ENCODE results near the gene TXNDC17. TPM values are rescaled to one million over a fixed set of nuclear protein-coding genes. Genes with fewer than 3 reads are reported as not detected.
A peak's percentile ranks its signal among the peaks of the same experiment; 100 is the strongest.
"Not testable (repeated sequence)": the region's sequence is repeated elsewhere in the genome, so short reads cannot be mapped to it uniquely, and the experiment has no call there.

TXNDC17 gene
- 136 TPM for polyA plus RNA-seq
- long read RNA-seq, donor 1, transcript TXNDC17-202 (4 exons, 459 nt): minor isoform, 10 of 72 reads
- long read RNA-seq, donor 1, transcript TXNDC17-201 (4 exons, 2,219 nt): major isoform, 54 of 72 reads
- long read RNA-seq, donor 1, partial matches to known transcripts: 0 of 72 reads
- long read RNA-seq, donor 1, other reads (novel, unspliced or antisense): 0 of 72 reads
- long read RNA-seq, donor 2, transcript TXNDC17-202 (4 exons, 459 nt): minor isoform, 15 of 150 reads
- long read RNA-seq, donor 2, transcript TXNDC17-209 (4 exons, 391 nt): minor isoform, 8 of 150 reads
- long read RNA-seq, donor 2, transcript TXNDC17-203 (3 exons, 420 nt): minor isoform, 12 of 150 reads
- long read RNA-seq, donor 2, transcript TXNDC17-201 (4 exons, 2,219 nt): major isoform, 99 of 150 reads
- long read RNA-seq, donor 2, partial matches to known transcripts: 6 of 150 reads
- long read RNA-seq, donor 2, other reads (novel, unspliced or antisense): 0 of 150 reads
- long read RNA-seq, donor 3: 0 reads
- long read RNA-seq, donor 4, transcript TXNDC17-201 (4 exons, 2,219 nt): major isoform, 11 of 13 reads
- long read RNA-seq, donor 4, partial matches to known transcripts: 0 of 13 reads
- long read RNA-seq, donor 4, other reads (novel, unspliced or antisense): 0 of 13 reads
- long read RNA-seq, donor 5, transcript TXNDC17-201 (4 exons, 2,219 nt): major isoform, 46 of 58 reads
- long read RNA-seq, donor 5, transcript TXNDC17-202 (4 exons, 459 nt): minor isoform, 6 of 58 reads
- long read RNA-seq, donor 5, partial matches to known transcripts: 0 of 58 reads
- long read RNA-seq, donor 5, other reads (novel, unspliced or antisense): 0 of 58 reads
- long read RNA-seq, donor 6, transcript TXNDC17-202 (4 exons, 459 nt): minor isoform, 21 of 137 reads
- long read RNA-seq, donor 6, transcript TXNDC17-203 (3 exons, 420 nt): minor isoform, 10 of 137 reads
- long read RNA-seq, donor 6, transcript TXNDC17-201 (4 exons, 2,219 nt): major isoform, 83 of 137 reads
- long read RNA-seq, donor 6, partial matches to known transcripts: 14 of 137 reads
- long read RNA-seq, donor 6, other reads (novel, unspliced or antisense): 0 of 137 reads
- long read RNA-seq, donor 7, transcript TXNDC17-202 (4 exons, 459 nt): minor isoform, 7 of 68 reads
- long read RNA-seq, donor 7, transcript TXNDC17-201 (4 exons, 2,219 nt): major isoform, 43 of 68 reads
- long read RNA-seq, donor 7, transcript TXNDC17-209 (4 exons, 391 nt): minor isoform, 5 of 68 reads
- long read RNA-seq, donor 7, partial matches to known transcripts: 0 of 68 reads
- long read RNA-seq, donor 7, other reads (novel, unspliced or antisense): 9 of 68 reads
- long read RNA-seq, donor 8, transcript TXNDC17-201 (4 exons, 2,219 nt): major isoform, 175 of 237 reads
- long read RNA-seq, donor 8, transcript TXNDC17-203 (3 exons, 420 nt): minor isoform, 9 of 237 reads
- long read RNA-seq, donor 8, transcript TXNDC17-202 (4 exons, 459 nt): minor isoform, 30 of 237 reads
- long read RNA-seq, donor 8, transcript TXNDC17-206 (1 exons, 2,100 nt): minor isoform, 14 of 237 reads
- long read RNA-seq, donor 8, partial matches to known transcripts: 0 of 237 reads
- long read RNA-seq, donor 8, other reads (novel, unspliced or antisense): 0 of 237 reads
- long read RNA-seq, donor 9, transcript TXNDC17-203 (3 exons, 420 nt): minor isoform, 12 of 176 reads
- long read RNA-seq, donor 9, transcript TXNDC17-202 (4 exons, 459 nt): minor isoform, 23 of 176 reads
- long read RNA-seq, donor 9, transcript TXNDC17-209 (4 exons, 391 nt): minor isoform, 11 of 176 reads
- long read RNA-seq, donor 9, transcript TXNDC17-201 (4 exons, 2,219 nt): major isoform, 121 of 176 reads
- long read RNA-seq, donor 9, partial matches to known transcripts: 0 of 176 reads
- long read RNA-seq, donor 9, other reads (novel, unspliced or antisense): 0 of 176 reads
- long read RNA-seq, donor 10, transcript TXNDC17-201 (4 exons, 2,219 nt): major isoform, 104 of 147 reads
- long read RNA-seq, donor 10, transcript TXNDC17-202 (4 exons, 459 nt): minor isoform, 23 of 147 reads
- long read RNA-seq, donor 10, transcript TXNDC17-209 (4 exons, 391 nt): minor isoform, 5 of 147 reads
- long read RNA-seq, donor 10, transcript TXNDC17-203 (3 exons, 420 nt): minor isoform, 9 of 147 reads
- long read RNA-seq, donor 10, partial matches to known transcripts: 0 of 147 reads
- long read RNA-seq, donor 10, other reads (novel, unspliced or antisense): 0 of 147 reads
- long read RNA-seq, donor 11, transcript TXNDC17-201 (4 exons, 2,219 nt): major isoform, 71 of 92 reads
- long read RNA-seq, donor 11, transcript TXNDC17-202 (4 exons, 459 nt): minor isoform, 9 of 92 reads
- long read RNA-seq, donor 11, partial matches to known transcripts: 0 of 92 reads
- long read RNA-seq, donor 11, other reads (novel, unspliced or antisense): 0 of 92 reads

GRCh38 chr17:6640536-6641246, at the start of gene TXNDC17, which contains the start of gene KIAA0753:
Gene TXNDC17 (plus strand): TSS chr17:6641060. CDS start chr17:6641083, 23 bp downstream.
Gene KIAA0753 (minus strand): TSS chr17:6640711. CDS start chr17:6635103, 5,608 bp downstream.
- peaks cover 14% of the 10 kb centered on the region for H3K4me1 ChIP-seq (ENCODE audit: control insufficient read depth, insufficient read depth, low read length)
- no CpG with 5 or more reads among the region's 52 CpGs for WGBS (ENCODE audit: insufficient coverage, low lambda C conversion rate)

GRCh38 chr17:6591599-6592158, 49.2 kb upstream of the TXNDC17 start:
- Histone ChIP-seq H3K27ac (ENCODE audit: low read length) (no peak overlapping the region), H3K4me3 (ENCODE audit: low read length) (no peak overlapping the region), H3K9me3 (ENCODE audit: control insufficient read depth, low read depth, low read length) (no peaks in the 10 kb centered on the region), H3K4me1 (ENCODE audit: control insufficient read depth, insufficient read depth, low read length) (no peaks in the 10 kb centered on the region), H3K27me3 (ENCODE audit: control insufficient read depth, insufficient read depth, low read length) (no peaks in the 10 kb centered on the region), H3K36me3 (ENCODE audit: control insufficient read depth, insufficient read depth, low read length) (peaks cover 64% of the 10 kb centered on the region)
- DNase-seq: no peak
- WGBS (ENCODE audit: insufficient coverage, low lambda C conversion rate): 58% methylated on average over 2 of the region's 7 CpGs

More at GRCh38 chr17:6640536-6641246, at the start of gene TXNDC17, which contains the start of gene KIAA0753:
- peak; percentile 87 to 97 for DNase-seq
- Histone ChIP-seq H3K4me3 (ENCODE audit: low read length) (peak within 1 kb of the TSS; percentile 86), H3K27me3 (ENCODE audit: control insufficient read depth, insufficient read depth, low read length) (no peaks in the 10 kb centered on the region), H3K36me3 (ENCODE audit: control insufficient read depth, insufficient read depth, low read length) (peaks cover 16% of the 10 kb centered on the region), H3K9me3 (ENCODE audit: control insufficient read depth, low read depth, low read length) (no peaks in the 10 kb centered on the region), H3K27ac (ENCODE audit: low read length) (peak within 1 kb of the TSS; percentile 89)

- Histone ChIP-seq H3K9me3 (ENCODE audit: control insufficient read depth, low read depth, low read length) (no peaks in the 10 kb centered on the region), H3K4me1 (ENCODE audit: control insufficient read depth, insufficient read depth, low read length) (no peaks in the 10 kb centered on the region), H3K27me3 (ENCODE audit: control insufficient read depth, insufficient read depth, low read length) (no peaks in the 10 kb centered on the region), H3K36me3 (ENCODE audit: control insufficient read depth, insufficient read depth, low read length) (peaks cover 64% of the 10 kb centered on the region), H3K27ac (ENCODE audit: low read length) (no peak overlapping the region), H3K4me3 (ENCODE audit: low read length) (no peak overlapping the region)
- 0% methylated on average over 2 of the region's 6 CpGs for WGBS (ENCODE audit: insufficient coverage, low lambda C conversion rate)
- peak; percentile 44 to 70 for DNase-seq
These were observed 48.7 kb upstream of the TXNDC17 start for GRCh38 chr17:6592173-6592572.

- not testable (repeated sequence) for H3K4me3 ChIP-seq (ENCODE audit: low read length); H3K9me3 ChIP-seq (ENCODE audit: control insufficient read depth, low read depth, low read length); H3K27ac ChIP-seq (ENCODE audit: low read length); H3K4me1 ChIP-seq (ENCODE audit: control insufficient read depth, insufficient read depth, low read length); H3K27me3 ChIP-seq (ENCODE audit: control insufficient read depth, insufficient read depth, low read length); DNase-seq
- H3K36me3 ChIP-seq (ENCODE audit: control insufficient read depth, insufficient read depth, low read length): peaks cover 56% of the 10 kb centered on the region
- WGBS (ENCODE audit: insufficient coverage, low lambda C conversion rate): no CpG with 5 or more reads among the region's 14 CpGs
These were observed 47.5 kb upstream of the TXNDC17 start for GRCh38 chr17:6593371-6593770.

GRCh38 chr17:6596081-6596480, 44.8 kb upstream of the TXNDC17 start:
- Histone ChIP-seq H3K9me3 (ENCODE audit: control insufficient read depth, low read depth, low read length) (no peaks in the 10 kb centered on the region), H3K27me3 (ENCODE audit: control insufficient read depth, insufficient read depth, low read length) (no peaks in the 10 kb centered on the region), H3K4me1 (ENCODE audit: control insufficient read depth, insufficient read depth, low read length) (no peaks in the 10 kb centered on the region), H3K27ac (ENCODE audit: low read length) (no peak overlapping the region), H3K4me3 (ENCODE audit: low read length) (no peak overlapping the region), H3K36me3 (ENCODE audit: control insufficient read depth, insufficient read depth, low read length) (peaks cover 55% of the 10 kb centered on the region)
- 100% methylated on average over 1 of the region's 7 CpGs for WGBS (ENCODE audit: insufficient coverage, low lambda C conversion rate)
- no peak for DNase-seq

- Histone ChIP-seq H3K4me1 (ENCODE audit: control insufficient read depth, insufficient read depth, low read length) (no peaks in the 10 kb centered on the region), H3K36me3 (ENCODE audit: control insufficient read depth, insufficient read depth, low read length) (peaks cover 57% of the 10 kb centered on the region), H3K27ac (ENCODE audit: low read length) (no peak overlapping the region), H3K27me3 (ENCODE audit: control insufficient read depth, insufficient read depth, low read length) (no peaks in the 10 kb centered on the region), H3K9me3 (ENCODE audit: control insufficient read depth, low read depth, low read length) (no peaks in the 10 kb centered on the region), H3K4me3 (ENCODE audit: low read length) (no peak overlapping the region)
- no peak for DNase-seq
- no CpG with 5 or more reads among the region's 2 CpGs for WGBS (ENCODE audit: insufficient coverage, low lambda C conversion rate)
These were observed 44.3 kb upstream of the TXNDC17 start for GRCh38 chr17:6596511-6596910.

- no peaks in the 10 kb centered on the region for H3K27me3 ChIP-seq (ENCODE audit: control insufficient read depth, insufficient read depth, low read length)
- no peak overlapping the region for H3K4me3 ChIP-seq (ENCODE audit: low read length)
- H3K36me3 ChIP-seq (ENCODE audit: control insufficient read depth, insufficient read depth, low read length): peaks cover 54% of the 10 kb centered on the region
- H3K27ac ChIP-seq (ENCODE audit: low read length): no peak overlapping the region
- 100% methylated on average over 2 of the region's 4 CpGs for WGBS (ENCODE audit: insufficient coverage, low lambda C conversion rate)
- H3K4me1 ChIP-seq (ENCODE audit: control insufficient read depth, insufficient read depth, low read length): no peaks in the 10 kb centered on the region
- no peaks in the 10 kb centered on the region for H3K9me3 ChIP-seq (ENCODE audit: control insufficient read depth, low read depth, low read length)
- no peak for DNase-seq
These were observed 43.9 kb upstream of the TXNDC17 start for GRCh38 chr17:6596941-6597340.

- Histone ChIP-seq H3K36me3 (ENCODE audit: control insufficient read depth, insufficient read depth, low read length) (peaks cover 60% of the 10 kb centered on the region), H3K27ac (ENCODE audit: low read length) (no peak overlapping the region), H3K9me3 (ENCODE audit: control insufficient read depth, low read depth, low read length) (no peaks in the 10 kb centered on the region), H3K4me1 (ENCODE audit: control insufficient read depth, insufficient read depth, low read length) (no peaks in the 10 kb centered on the region), H3K27me3 (ENCODE audit: control insufficient read depth, insufficient read depth, low read length) (no peaks in the 10 kb centered on the region), H3K4me3 (ENCODE audit: low read length) (no peak overlapping the region)
- WGBS (ENCODE audit: insufficient coverage, low lambda C conversion rate): no CpG with 5 or more reads among the region's 1 CpG
- DNase-seq: no peak
These were observed 43.1 kb upstream of the TXNDC17 start for GRCh38 chr17:6597727-6598126.

Measured in large intestine (tissue), 12 donors.